HepG2 (cell line): ENCODE measurements around the gene CD300A. TPM values are rescaled to one million over a fixed set of nuclear protein-coding genes. Genes with fewer than 3 reads are reported as not detected.

Source experiments
- CEBPB ChIP-seq: IDR thresholded peaks from 2 replicates; pipeline ENCODE4 v1.6.1; 2011; ENCODE audit warnings: low read depth, low read length, improper control_type of control experiment, borderline replicate concordance
- E2F5 ChIP-seq: sonication (generic); formaldehyde crosslinking; conservative IDR thresholded peaks from 2 replicates; pipeline ENCODE4 v1.4.0; 2020; ENCODE audit warnings: missing genetic modification reagents
- HMG20A ChIP-seq: IDR thresholded peaks from 2 replicates; pipeline ENCODE4 v1.6.1; 2016; ENCODE audit warnings: borderline replicate concordance
- IRF1 ChIP-seq: sonication (generic); formaldehyde crosslinking; IDR thresholded peaks from 2 replicates; pipeline ENCODE4 v1.4.0; 2020; ENCODE audit warnings: low read depth, mild to moderate bottlenecking, missing genetic modification reagents
- MTA3 ChIP-seq: sonication (generic); formaldehyde crosslinking; IDR thresholded peaks from 2 replicates; pipeline ENCODE4 v1.4.0; 2020; ENCODE audit warnings: missing genetic modification reagents
- MTF2 ChIP-seq: sonication (generic); formaldehyde crosslinking; IDR thresholded peaks from 2 replicates; pipeline ENCODE4 v1.5.0; 2020; ENCODE audit warnings: missing genetic modification reagents, borderline replicate concordance
- RFXAP ChIP-seq: sonication (generic); formaldehyde crosslinking; IDR thresholded peaks from 2 replicates; pipeline ENCODE4 v1.4.0; 2020; ENCODE audit warnings: missing genetic modification reagents, borderline replicate concordance
- ZNF512 ChIP-seq: sonication (generic); formaldehyde crosslinking; IDR thresholded peaks from 2 replicates; pipeline ENCODE4 v1.4.0; 2020; ENCODE audit warnings: mild to moderate bottlenecking, missing genetic modification reagents
- ZNF547 ChIP-seq: sonication (generic); formaldehyde crosslinking; IDR thresholded peaks from 2 replicates; pipeline ENCODE4 v1.5.1; 2020; ENCODE audit warnings: mild to moderate bottlenecking, missing genetic modification reagents
- ZNF670 ChIP-seq: sonication (generic); formaldehyde crosslinking; IDR thresholded peaks from 2 replicates; pipeline ENCODE4 v1.8.0; 2022; ENCODE audit warnings: mild to moderate bottlenecking, missing genetic modification reagents, borderline replicate concordance
- polyA plus RNA-seq, 8 experiments: library from polyadenylated mRNA; depleted of rRNA in 3 of 8; stranded (reverse) in 7 of 8; unstranded in 1 of 8; fragments of >200 nt; fragmentation: Illumina TruSeq in 4 of 8; extraction: Trizol in 4 of 8; gene quantifications; 2 replicates each; pipeline versions ENCODE4 v1.2.1 to v1.2.3, GENCODE V29; 2011 to 2016; ENCODE audit warnings: low read depth in 4 of 8, missing spikeins in 1 of 8, mixed read lengths in 1 of 8; ENCODE audit not compliant: insufficient read depth in 1 of 8
- total RNA-seq, 5 experiments: library from RNA; depleted of rRNA; stranded (reverse); fragments of >200 nt; fragmentation: Illumina TruSeq; extraction: Trizol; gene quantifications; 2 replicates each; pipeline ENCODE4 v1.2.3, GENCODE V29; 2016; ENCODE audit warnings: low read depth in 1 of 5
- TF ChIP-seq, protein P1 (sequence below): sonication (generic); formaldehyde crosslinking; IDR thresholded peaks from 2 replicates; pipeline ENCODE4 v1.5.0; 2020; ENCODE audit warnings: mild to moderate bottlenecking, missing genetic modification reagents
- TF ChIP-seq, protein P2 (sequence below), 2 experiments: fragments of 450-650 bp in 1 of 2; sonication (generic) in 1 of 2; formaldehyde crosslinking in 1 of 2; IDR thresholded peaks; 2 replicates each; pipeline versions ENCODE4 v1.6.1 to v1.8.0; 2016 to 2022; ENCODE audit warnings: antibody characterized with exemption in 1 of 2, mild to moderate bottlenecking in 1 of 2, missing genetic modification reagents in 1 of 2

CD300A gene
- total and polyA plus RNA-seq, 2 of the 13 experiments (the other 11 are each of a cell fraction or from before 2014, with no cell fraction given): not detected

DNA sequence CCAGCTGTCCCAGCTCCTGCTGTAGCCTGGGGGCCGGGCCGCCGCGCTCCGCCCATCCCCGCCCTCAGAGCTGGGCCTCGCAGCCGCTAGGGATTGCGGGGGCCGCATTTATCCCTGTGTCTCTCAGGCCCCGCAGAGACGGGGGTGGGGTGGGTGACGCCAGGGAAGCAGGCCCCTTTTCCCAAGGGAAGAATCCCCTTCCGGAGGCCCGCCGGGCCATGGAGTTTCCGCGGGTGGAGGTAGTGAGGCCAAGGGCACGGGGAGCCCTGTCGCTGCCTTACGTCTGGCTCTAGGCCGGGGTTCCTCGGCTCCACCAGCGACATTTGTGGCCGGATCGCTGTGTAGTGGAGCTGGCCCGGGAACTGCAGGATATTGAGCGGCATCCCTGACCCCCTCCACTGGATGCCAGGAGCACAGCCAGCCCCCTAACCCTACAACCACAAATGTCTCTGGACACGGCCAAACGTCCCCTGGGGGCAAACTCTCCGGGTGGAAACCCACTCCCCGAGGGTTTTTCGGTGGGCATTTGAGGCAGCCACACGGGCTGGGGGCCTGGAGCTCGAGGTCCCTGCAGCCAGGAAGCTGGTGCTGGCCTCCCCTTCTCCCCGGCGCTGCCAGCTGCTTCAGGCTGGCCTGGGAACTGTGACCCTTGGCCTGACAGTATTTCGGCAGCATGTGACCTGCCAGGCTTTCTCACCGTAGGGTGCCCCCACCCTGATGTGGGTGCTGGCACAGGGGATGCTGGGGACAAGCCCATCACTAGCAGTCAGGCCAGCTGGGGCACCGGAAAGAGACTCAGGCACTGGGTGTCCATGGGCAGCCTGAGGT lies 12.0 kb upstream of the CD300A start (continued):
- no peak for TF ChIP-seq ZNF512
- TF ChIP-seq RFXAP (CRISPR knock-in tag): peak; percentile 68; the same call in 1 of the 2 replicates
- TF ChIP-seq CEBPB: no peak
- 0 out of 2 replicates have a peak, but pooled peaks have one; percentile 33 for TF ChIP-seq HMG20A (CRISPR knock-in tag)
- TF ChIP-seq IRF1 (CRISPR knock-in tag): no peak
- TF ChIP-seq, protein P1, sequence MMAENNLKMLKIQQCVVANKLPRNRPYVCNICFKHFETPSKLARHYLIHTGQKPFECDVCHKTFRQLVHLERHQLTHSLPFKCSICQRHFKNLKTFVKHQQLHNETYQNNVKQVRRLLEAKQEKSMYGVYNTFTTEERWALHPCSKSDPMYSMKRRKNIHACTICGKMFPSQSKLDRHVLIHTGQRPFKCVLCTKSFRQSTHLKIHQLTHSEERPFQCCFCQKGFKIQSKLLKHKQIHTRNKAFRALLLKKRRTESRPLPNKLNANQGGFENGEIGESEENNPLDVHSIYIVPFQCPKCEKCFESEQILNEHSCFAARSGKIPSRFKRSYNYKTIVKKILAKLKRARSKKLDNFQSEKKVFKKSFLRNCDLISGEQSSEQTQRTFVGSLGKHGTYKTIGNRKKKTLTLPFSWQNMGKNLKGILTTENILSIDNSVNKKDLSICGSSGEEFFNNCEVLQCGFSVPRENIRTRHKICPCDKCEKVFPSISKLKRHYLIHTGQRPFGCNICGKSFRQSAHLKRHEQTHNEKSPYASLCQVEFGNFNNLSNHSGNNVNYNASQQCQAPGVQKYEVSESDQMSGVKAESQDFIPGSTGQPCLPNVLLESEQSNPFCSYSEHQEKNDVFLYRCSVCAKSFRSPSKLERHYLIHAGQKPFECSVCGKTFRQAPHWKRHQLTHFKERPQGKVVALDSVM (CRISPR knock-in tag): peak; percentile 73; the same call in 1 of the 2 replicates
- 0 out of 2 replicates have a peak, but pooled peaks have one; percentile 38 for TF ChIP-seq E2F5
- no peak for TF ChIP-seq MTF2 (CRISPR knock-in tag)
- TF ChIP-seq ZNF547 (CRISPR knock-in tag): peak; percentile 80
- no peak for TF ChIP-seq MTA3 (CRISPR knock-in tag)
- no peak; the same call in 1 of the 2 replicates for TF ChIP-seq ZNF670 (CRISPR knock-in tag)
- TF ChIP-seq, protein P2, sequence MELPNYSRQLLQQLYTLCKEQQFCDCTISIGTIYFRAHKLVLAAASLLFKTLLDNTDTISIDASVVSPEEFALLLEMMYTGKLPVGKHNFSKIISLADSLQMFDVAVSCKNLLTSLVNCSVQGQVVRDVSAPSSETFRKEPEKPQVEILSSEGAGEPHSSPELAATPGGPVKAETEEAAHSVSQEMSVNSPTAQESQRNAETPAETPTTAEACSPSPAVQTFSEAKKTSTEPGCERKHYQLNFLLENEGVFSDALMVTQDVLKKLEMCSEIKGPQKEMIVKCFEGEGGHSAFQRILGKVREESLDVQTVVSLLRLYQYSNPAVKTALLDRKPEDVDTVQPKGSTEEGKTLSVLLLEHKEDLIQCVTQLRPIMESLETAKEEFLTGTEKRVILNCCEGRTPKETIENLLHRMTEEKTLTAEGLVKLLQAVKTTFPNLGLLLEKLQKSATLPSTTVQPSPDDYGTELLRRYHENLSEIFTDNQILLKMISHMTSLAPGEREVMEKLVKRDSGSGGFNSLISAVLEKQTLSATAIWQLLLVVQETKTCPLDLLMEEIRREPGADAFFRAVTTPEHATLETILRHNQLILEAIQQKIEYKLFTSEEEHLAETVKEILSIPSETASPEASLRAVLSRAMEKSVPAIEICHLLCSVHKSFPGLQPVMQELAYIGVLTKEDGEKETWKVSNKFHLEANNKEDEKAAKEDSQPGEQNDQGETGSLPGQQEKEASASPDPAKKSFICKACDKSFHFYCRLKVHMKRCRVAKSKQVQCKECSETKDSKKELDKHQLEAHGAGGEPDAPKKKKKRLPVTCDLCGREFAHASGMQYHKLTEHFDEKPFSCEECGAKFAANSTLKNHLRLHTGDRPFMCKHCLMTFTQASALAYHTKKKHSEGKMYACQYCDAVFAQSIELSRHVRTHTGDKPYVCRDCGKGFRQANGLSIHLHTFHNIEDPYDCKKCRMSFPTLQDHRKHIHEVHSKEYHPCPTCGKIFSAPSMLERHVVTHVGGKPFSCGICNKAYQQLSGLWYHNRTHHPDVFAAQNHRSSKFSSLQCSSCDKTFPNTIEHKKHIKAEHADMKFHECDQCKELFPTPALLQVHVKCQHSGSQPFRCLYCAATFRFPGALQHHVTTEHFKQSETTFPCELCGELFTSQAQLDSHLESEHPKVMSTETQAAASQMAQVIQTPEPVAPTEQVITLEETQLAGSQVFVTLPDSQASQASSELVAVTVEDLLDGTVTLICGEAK (IDR thresholded peaks at IDR 0.05): no peak
- TF ChIP-seq, protein P2 (CRISPR knock-in tag; IDR thresholded peaks at IDR 0.05): no peak; the same call in 1 of the 2 replicates
